HFFc6 (cell line): ENCODE measurements around the gene CCR9. TPM values are rescaled to one million over a fixed set of nuclear protein-coding genes. Genes with fewer than 3 reads are reported as not detected.

Experiments
- DNase-seq: peaks from one replicate; pipeline ENCODE4 v3.0.0-alpha.2; 2018
- H3K27ac Mint-ChIP-seq: 2 replicates; pipeline ENCODE4 v1.8.0; 2020; ENCODE audit warnings: mild to moderate bottlenecking, mixed read lengths
- H3K27me3 Mint-ChIP-seq: 2 replicates; pipeline ENCODE4 v1.8.0; 2021; ENCODE audit warnings: mild to moderate bottlenecking, moderate library complexity, mixed read lengths; ENCODE audit not compliant: insufficient read depth
- H3K36me3 Mint-ChIP-seq: 2 replicates; pipeline ENCODE4 v1.8.0; 2021; ENCODE audit warnings: low read depth, mixed read lengths
- H3K4me1 Mint-ChIP-seq: 2 replicates; pipeline ENCODE4 v1.8.0; 2020; ENCODE audit warnings: low read depth, mixed read lengths
- H3K4me3 Mint-ChIP-seq: 2 replicates; pipeline ENCODE4 v1.8.0; 2020; ENCODE audit warnings: mild to moderate bottlenecking, moderate library complexity, mixed read lengths
- H3K9me3 Mint-ChIP-seq: 2 replicates; pipeline ENCODE4 v1.8.0; 2020; ENCODE audit warnings: mild to moderate bottlenecking, mixed read lengths
- total RNA-seq, 6 experiments: library from RNA; stranded (reverse); fragmentation: NEBNext Ultra II Directional; extraction: Animal tissue kit (Norgen Biotek cat#: 25700); gene quantifications; 2 replicates in 1 of 6; 3 replicates in 5 of 6; pipeline ENCODE4 v1.2.3, GENCODE V29; 2021
- TF ChIP-seq, protein P1 (sequence below): fragments of 200-600 bp; sonication (generic); IDR thresholded peaks from 2 replicates; pipeline ENCODE4 v1.5.0; 2021; ENCODE audit warnings: antibody characterized with exemption, mild to moderate bottlenecking

Gene CCR9
- total RNA-seq, 6 experiments from 2014 or later, result not detected

DNA sequence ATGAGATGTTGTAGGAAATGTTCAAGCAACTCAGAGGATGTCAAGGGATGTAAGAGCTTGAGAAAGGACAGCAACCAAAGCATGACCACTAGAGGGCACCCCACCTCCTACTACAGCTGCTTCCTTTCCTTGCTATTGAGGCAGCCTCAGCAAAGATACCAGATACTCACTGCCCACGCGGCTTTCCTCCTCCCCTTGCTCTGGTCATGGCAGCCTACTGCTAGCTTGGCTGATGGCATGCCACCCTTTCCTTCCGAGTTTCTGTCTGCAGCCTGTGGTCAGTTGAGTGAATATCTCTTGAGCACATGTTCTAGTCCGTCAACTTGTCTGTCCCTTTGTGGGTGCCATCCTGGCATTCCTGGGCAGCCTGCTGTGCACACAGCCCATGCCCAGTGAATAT lies 52.5 kb downstream of the CCR9 start:
- peak; percentile 79 for DNase-seq
- Mint-ChIP-seq H3K9me3 (no peaks in the 10 kb centered on the region; the same call in 1 of the 2 replicates), H3K4me1 (peaks cover 20% of the 10 kb centered on the region), H3K27me3 (no peaks in the 10 kb centered on the region), H3K4me3 (no peak overlapping the region), H3K36me3 (peaks cover 18% of the 10 kb centered on the region), H3K27ac (peak overlapping the region; percentile 14; the same call in 1 of the 2 replicates)
- TF ChIP-seq, protein P1, sequence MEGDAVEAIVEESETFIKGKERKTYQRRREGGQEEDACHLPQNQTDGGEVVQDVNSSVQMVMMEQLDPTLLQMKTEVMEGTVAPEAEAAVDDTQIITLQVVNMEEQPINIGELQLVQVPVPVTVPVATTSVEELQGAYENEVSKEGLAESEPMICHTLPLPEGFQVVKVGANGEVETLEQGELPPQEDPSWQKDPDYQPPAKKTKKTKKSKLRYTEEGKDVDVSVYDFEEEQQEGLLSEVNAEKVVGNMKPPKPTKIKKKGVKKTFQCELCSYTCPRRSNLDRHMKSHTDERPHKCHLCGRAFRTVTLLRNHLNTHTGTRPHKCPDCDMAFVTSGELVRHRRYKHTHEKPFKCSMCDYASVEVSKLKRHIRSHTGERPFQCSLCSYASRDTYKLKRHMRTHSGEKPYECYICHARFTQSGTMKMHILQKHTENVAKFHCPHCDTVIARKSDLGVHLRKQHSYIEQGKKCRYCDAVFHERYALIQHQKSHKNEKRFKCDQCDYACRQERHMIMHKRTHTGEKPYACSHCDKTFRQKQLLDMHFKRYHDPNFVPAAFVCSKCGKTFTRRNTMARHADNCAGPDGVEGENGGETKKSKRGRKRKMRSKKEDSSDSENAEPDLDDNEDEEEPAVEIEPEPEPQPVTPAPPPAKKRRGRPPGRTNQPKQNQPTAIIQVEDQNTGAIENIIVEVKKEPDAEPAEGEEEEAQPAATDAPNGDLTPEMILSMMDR, result peak; percentile 96

DNA sequence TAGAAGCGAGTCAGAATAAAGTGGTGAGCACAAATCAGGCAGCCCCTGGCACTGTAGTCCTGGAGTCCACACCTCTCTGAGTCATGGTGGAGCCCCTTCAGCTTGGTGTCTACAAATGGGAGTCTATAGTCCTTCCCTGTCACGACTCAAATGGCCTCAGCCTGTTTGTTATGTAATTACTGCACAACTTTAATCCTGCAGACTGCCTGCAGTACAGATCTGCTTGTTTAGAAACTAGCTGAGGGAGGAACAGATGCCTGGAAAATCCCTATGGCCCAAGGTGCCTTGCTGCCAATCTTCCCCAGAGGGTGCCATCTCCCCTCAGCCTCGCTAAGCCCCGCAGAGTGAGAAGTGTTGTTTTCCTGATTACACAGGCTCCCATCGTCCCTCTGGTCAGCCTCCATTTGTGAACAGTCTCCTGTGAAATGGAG lies 53.0 kb downstream of the CCR9 start:
- Mint-ChIP-seq H3K4me3 (no peak overlapping the region), H3K27me3 (no peaks in the 10 kb centered on the region), H3K36me3 (peaks cover 18% of the 10 kb centered on the region), H3K9me3 (no peaks in the 10 kb centered on the region; the same call in 1 of the 2 replicates), H3K27ac (no peak overlapping the region), H3K4me1 (peaks cover 21% of the 10 kb centered on the region)
- DNase-seq, result no peak
- TF ChIP-seq, protein P1, result no peak

DNA sequence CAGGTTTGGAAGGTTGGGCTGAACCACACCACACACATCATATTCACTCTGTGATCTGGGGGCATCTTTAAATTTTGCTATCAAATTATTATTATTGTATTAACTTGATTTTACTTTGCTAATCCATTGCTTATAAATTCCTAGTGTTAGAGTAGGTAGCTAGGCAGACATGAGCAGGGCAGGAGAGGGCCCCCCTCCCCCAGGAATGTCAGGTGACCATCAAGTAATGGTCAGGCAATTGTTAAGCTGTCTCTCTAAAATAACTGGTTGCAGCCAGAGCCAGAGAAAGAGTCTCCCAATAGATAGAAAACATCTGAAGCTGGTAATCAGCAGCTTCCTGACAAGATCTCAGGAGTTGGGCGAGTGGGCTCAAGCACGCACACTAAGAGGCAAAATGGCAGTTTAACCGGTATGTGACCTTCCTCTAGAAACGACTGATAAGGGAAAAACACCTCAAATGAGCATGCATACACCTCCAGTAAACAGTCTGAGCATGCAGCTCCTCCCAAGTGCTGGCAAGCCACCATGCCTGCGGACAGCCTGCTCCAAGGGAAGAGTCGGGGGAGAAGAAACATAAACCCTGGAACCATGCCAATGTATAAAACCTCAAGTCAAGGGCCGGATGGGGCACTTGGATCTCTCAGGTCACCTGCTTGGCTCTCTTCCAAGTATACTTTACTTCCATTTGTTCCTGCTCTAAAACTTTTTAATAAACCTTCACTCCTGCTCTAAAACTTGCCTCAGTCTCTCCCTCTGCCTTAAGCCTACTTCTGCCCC lies 53.8 kb downstream of the CCR9 start:
- Mint-ChIP-seq H3K36me3 (peaks cover 19% of the 10 kb centered on the region), H3K4me3 (no peak overlapping the region), H3K27me3 (0 out of 2 replicates have a peak, but pooled peaks cover under 1% of the 10 kb centered on the region), H3K9me3 (no peaks in the 10 kb centered on the region; the same call in 1 of the 2 replicates), H3K27ac (no peak overlapping the region), H3K4me1 (peaks cover 21% of the 10 kb centered on the region)
- DNase-seq, result no peak
- TF ChIP-seq, protein P1, result no peak

DNA sequence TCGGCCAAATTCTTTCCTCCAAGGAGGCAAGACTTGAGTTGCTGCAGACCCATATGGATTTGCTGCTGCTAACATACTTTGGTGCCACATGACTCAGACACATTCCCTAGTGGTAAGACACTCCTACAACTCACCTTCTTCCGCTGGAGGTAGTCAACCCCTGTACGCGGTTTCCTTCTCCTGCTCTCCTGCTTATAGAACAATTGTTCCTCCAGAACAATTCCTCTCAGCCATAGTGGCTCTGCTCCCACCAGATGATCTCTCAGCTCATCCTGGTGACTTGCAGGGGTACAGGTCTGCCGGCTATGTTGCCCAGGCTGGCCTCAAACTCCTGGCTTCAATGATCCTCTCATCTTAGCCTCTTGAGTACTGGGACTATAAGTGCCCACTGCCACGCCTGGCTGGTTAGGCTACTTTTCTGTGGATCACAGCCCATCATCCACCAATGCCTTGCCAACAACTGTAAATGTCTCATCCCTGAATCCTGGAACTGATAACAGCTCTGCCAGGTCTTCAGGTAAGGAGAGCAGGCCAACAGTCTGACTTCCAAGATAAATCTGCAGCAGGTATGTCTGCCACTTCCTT lies 54.5 kb downstream of the CCR9 start:
- Mint-ChIP-seq H3K4me3 (no peak overlapping the region), H3K4me1 (peaks cover 22% of the 10 kb centered on the region), H3K27me3 (0 out of 2 replicates have a peak, but pooled peaks cover 1% of the 10 kb centered on the region), H3K36me3 (peaks cover 19% of the 10 kb centered on the region), H3K27ac (no peak overlapping the region), H3K9me3 (no peaks in the 10 kb centered on the region; the same call in 1 of the 2 replicates)
- no peak for DNase-seq
- TF ChIP-seq, protein P1, result no peak

DNA sequence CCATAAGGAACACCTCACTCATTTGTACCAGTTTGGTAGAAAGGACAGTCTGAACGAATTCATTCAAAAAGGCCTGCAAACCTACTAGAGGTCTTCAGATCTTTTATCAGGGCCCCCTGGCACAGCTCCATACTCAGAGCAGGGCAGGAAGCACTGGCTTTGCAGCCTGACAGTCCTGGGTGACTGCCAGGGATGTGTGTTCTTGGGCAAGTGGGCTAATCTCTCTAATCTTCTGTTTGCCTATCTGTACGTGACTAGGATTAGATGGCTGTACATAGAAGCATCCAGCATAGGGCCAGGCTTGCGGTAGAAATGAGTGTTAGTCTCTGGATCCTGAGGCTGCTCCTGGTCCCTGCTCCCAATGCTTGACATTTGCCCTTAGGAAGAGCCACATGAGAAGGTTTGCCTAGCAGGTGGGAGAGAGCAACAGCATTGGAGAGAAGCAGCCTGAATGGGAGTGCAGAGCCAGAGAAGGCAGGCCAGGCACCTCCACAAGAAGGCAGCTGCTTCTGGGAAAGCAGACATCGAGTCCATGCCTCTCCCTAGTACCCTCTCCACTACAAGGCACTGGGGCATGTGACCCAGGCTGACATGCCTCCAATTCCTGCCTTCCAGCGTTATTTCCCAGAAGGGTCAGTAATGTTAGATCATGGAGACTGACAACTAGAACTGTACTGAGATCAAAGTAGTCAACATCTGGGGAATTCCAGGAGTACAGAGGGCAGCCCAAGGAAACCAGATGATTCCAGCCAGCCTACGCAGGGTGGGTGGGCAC lies 55.9 kb downstream of the CCR9 start:
- DNase-seq, result no peak

More for the DNA sequence above, 55.9 kb downstream of the CCR9 start:
- peaks cover 36% of the 10 kb centered on the region for H3K4me1 Mint-ChIP-seq
- peaks cover 27% of the 10 kb centered on the region for H3K36me3 Mint-ChIP-seq
- TF ChIP-seq, protein P1, result no peak
- H3K27me3 Mint-ChIP-seq, result 0 out of 2 replicates have a peak, but pooled peaks cover 1% of the 10 kb centered on the region
- no peak overlapping the region for H3K27ac Mint-ChIP-seq
- no peaks in the 10 kb centered on the region; the same call in 1 of the 2 replicates for H3K9me3 Mint-ChIP-seq
- H3K4me3 Mint-ChIP-seq, result no peak overlapping the region
